ENCODE measurements around the gene MISP. TPM values are rescaled to one million over a fixed set of nuclear protein-coding genes. Genes with fewer than 3 reads are reported as not detected.

MISP gene
- total and polyA plus RNA-seq, 2 of the 8 experiments (the other 6 are each of a cell fraction or from before 2014, with no cell fraction given) = 0.43 to 0.45 TPM

DNA sequence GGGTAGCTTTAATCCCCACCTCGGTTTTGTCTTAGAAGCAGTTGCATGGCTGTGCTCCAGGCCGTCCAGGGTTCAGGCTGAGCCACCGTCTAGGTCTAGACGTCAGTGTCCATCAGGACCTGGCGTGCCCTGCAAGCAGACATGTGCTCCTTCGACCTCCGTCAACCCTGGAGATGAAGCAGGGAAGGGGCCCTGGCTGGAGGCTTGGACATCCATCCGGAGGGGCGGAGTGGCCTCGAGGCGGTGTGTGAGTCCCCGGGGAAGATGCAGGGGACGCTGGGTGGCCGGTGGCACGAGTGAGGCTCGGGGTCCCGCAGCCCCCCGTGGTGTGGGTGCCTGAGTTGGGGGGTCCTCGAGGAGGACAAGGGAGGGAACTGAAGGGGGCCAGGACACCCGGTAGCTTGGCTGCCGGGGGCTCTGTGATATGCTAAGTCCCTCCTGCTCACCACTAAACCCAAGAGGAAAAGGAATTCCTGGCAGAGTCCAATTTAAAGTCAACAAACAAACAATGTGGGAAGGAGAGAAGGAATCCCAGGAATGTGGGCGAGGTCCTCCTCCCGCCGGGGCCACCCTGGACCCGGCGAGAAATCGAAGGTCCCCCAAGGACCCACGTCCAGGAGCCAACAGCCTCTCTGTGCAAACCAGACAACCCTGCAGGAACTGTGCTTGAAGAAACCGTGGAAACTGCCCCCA is 31.4 kb downstream of the MISP start (continued):
- TF ChIP-seq, protein P1, sequence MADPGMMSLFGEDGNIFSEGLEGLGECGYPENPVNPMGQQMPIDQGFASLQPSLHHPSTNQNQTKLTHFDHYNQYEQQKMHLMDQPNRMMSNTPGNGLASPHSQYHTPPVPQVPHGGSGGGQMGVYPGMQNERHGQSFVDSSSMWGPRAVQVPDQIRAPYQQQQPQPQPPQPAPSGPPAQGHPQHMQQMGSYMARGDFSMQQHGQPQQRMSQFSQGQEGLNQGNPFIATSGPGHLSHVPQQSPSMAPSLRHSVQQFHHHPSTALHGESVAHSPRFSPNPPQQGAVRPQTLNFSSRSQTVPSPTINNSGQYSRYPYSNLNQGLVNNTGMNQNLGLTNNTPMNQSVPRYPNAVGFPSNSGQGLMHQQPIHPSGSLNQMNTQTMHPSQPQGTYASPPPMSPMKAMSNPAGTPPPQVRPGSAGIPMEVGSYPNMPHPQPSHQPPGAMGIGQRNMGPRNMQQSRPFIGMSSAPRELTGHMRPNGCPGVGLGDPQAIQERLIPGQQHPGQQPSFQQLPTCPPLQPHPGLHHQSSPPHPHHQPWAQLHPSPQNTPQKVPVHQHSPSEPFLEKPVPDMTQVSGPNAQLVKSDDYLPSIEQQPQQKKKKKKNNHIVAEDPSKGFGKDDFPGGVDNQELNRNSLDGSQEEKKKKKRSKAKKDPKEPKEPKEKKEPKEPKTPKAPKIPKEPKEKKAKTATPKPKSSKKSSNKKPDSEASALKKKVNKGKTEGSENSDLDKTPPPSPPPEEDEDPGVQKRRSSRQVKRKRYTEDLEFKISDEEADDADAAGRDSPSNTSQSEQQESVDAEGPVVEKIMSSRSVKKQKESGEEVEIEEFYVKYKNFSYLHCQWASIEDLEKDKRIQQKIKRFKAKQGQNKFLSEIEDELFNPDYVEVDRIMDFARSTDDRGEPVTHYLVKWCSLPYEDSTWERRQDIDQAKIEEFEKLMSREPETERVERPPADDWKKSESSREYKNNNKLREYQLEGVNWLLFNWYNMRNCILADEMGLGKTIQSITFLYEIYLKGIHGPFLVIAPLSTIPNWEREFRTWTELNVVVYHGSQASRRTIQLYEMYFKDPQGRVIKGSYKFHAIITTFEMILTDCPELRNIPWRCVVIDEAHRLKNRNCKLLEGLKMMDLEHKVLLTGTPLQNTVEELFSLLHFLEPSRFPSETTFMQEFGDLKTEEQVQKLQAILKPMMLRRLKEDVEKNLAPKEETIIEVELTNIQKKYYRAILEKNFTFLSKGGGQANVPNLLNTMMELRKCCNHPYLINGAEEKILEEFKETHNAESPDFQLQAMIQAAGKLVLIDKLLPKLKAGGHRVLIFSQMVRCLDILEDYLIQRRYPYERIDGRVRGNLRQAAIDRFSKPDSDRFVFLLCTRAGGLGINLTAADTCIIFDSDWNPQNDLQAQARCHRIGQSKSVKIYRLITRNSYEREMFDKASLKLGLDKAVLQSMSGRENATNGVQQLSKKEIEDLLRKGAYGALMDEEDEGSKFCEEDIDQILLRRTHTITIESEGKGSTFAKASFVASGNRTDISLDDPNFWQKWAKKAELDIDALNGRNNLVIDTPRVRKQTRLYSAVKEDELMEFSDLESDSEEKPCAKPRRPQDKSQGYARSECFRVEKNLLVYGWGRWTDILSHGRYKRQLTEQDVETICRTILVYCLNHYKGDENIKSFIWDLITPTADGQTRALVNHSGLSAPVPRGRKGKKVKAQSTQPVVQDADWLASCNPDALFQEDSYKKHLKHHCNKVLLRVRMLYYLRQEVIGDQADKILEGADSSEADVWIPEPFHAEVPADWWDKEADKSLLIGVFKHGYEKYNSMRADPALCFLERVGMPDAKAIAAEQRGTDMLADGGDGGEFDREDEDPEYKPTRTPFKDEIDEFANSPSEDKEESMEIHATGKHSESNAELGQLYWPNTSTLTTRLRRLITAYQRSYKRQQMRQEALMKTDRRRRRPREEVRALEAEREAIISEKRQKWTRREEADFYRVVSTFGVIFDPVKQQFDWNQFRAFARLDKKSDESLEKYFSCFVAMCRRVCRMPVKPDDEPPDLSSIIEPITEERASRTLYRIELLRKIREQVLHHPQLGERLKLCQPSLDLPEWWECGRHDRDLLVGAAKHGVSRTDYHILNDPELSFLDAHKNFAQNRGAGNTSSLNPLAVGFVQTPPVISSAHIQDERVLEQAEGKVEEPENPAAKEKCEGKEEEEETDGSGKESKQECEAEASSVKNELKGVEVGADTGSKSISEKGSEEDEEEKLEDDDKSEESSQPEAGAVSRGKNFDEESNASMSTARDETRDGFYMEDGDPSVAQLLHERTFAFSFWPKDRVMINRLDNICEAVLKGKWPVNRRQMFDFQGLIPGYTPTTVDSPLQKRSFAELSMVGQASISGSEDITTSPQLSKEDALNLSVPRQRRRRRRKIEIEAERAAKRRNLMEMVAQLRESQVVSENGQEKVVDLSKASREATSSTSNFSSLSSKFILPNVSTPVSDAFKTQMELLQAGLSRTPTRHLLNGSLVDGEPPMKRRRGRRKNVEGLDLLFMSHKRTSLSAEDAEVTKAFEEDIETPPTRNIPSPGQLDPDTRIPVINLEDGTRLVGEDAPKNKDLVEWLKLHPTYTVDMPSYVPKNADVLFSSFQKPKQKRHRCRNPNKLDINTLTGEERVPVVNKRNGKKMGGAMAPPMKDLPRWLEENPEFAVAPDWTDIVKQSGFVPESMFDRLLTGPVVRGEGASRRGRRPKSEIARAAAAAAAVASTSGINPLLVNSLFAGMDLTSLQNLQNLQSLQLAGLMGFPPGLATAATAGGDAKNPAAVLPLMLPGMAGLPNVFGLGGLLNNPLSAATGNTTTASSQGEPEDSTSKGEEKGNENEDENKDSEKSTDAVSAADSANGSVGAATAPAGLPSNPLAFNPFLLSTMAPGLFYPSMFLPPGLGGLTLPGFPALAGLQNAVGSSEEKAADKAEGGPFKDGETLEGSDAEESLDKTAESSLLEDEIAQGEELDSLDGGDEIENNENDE (IDR thresholded peaks at IDR 0.05; ENCODE audit: insufficient replicate concordance, low read length) = no peak
- TF ChIP-seq KDM1A (IDR thresholded peaks at IDR 0.05; ENCODE audit: borderline replicate concordance, low read length) (no peak), BCL11A (IDR thresholded peaks at IDR 0.05; ENCODE audit: low read depth in 2 of 2, low read length in 2 of 2) (peak in 1 of 2 experiments; percentile 7), RAD21 (IDR thresholded peaks at IDR 0.05 in 1 of 2, conservative IDR thresholded peaks at IDR 0.05 in 1 of 2; ENCODE audit: low read depth in 2 of 2, low read length in 2 of 2) (no peak), TEAD4 (IDR thresholded peaks at IDR 0.05; ENCODE audit: low read depth, low read length) (peak; percentile 99), CBX8 (IDR thresholded peaks at IDR 0.05; ENCODE audit: borderline replicate concordance, low read depth, low read length) (no peak), BRCA1 (IDR thresholded peaks at IDR 0.05; ENCODE audit: low read depth, low read length) (no peak), RFX5 (IDR thresholded peaks at IDR 0.05; ENCODE audit: borderline replicate concordance, low read depth, low read length) (no peak), CREB1 (IDR thresholded peaks at IDR 0.05) (no peak)
- TF ChIP-seq, protein P2, sequence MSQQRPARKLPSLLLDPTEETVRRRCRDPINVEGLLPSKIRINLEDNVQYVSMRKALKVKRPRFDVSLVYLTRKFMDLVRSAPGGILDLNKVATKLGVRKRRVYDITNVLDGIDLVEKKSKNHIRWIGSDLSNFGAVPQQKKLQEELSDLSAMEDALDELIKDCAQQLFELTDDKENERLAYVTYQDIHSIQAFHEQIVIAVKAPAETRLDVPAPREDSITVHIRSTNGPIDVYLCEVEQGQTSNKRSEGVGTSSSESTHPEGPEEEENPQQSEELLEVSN (IDR thresholded peaks at IDR 0.05) = peak; percentile 58; the same call in 1 of the 2 replicates
